ENCODE measurements around the gene DAO. TPM values are rescaled to one million over a fixed set of nuclear protein-coding genes. Genes with fewer than 3 reads are reported as not detected.
"Not testable (repeated sequence)": the region's sequence is repeated elsewhere in the genome, so short reads cannot be mapped to it uniquely, and the experiment has no call there.

DAO gene
- polyA plus RNA-seq, 3 donors: not detected

DNA sequence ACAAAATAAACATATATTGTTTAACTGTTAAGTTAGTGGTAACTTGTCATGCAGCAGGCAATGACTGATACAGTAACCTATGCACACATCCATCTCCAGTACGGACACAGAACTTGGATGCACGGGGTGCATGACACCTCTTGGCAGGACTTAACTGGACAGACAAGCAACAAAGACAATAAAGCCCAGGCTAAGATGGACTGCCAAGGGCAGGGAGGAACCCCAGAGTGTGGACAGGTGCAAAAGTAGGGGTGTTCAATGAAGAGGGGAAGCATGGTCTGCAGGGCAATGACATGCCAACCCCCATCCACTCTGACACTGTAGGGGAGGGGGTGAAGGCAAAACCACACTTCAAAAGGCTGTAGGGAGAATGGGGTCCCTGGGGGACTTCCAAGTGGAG is 34.2 kb upstream of the DAO start:
- no peak overlapping the region for H3K27ac ChIP-seq (ENCODE audit: low read depth, low read length)
- WGBS, 3 donors: 78 to 92% (median 91%) methylated on average over 2 of the region's 2 CpGs

- no peak overlapping the region for H3K27ac ChIP-seq (ENCODE audit: low read depth, low read length)
- 36 to 45% (median 40%) methylated on average over 5 of the region's 5 CpGs for WGBS, 3 donors
Observed at GRCh38 chr12:108846290-108846701, 33.6 kb upstream of the DAO start.

GRCh38 chr12:108847705-108848104 is 32.2 kb upstream of the DAO start:
- no peak overlapping the region for H3K27ac ChIP-seq (ENCODE audit: low read depth, low read length)
- 92 to 95% (median 94%) methylated on average over 10 of the region's 10 CpGs for WGBS, 3 donors

- H3K27ac ChIP-seq (ENCODE audit: low read depth, low read length): no peak overlapping the region
Observed at GRCh38 chr12:108849660-108850059, 30.2 kb upstream of the DAO start.

GRCh38 chr12:108850854-108851573 is 28.9 kb upstream of the DAO start:
- H3K27ac ChIP-seq (ENCODE audit: low read depth, low read length): no peak overlapping the region
- 33 to 71% (median 36%) methylated on average over 7 to 9 of the region's 9 CpGs for WGBS, 3 donors

DNA sequence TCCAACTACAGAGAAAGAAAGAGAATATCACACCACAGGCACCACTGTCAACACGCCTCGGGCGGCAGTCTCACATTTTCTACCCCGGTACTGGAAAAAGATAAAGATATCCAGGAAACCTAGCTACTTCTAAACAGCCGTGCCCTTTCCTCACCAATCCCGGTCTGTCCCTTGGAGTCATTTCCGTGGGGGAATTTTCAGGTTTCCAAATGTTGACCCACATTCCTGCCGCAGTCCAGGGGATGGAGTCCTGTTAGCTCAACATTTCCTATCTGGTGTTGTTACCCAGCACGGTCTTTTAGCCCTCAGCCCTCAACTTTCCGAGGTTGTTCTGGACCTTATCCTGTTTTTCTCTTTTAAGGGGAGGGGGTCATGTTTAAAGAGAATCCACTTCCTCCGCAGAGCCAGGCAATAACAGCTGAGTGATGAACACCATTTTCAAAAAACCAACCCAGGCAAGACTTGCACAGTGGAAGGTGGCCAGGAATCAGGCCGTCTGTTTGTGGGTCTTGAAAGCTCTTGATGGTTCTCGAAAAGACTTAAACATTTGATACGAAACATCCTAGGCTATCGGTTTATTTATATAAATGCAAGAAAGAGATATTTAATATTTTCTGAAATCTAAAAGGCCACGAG is 27.1 kb upstream of the DAO start:
- 70 to 82% (median 75%) methylated on average over 16 of the region's 16 CpGs for WGBS, 3 donors
- H3K27ac ChIP-seq (ENCODE audit: low read depth, low read length): peak overlapping the region; percentile 6

GRCh38 chr12:108853426-108853825 is 26.5 kb upstream of the DAO start:
- no peak overlapping the region for H3K27ac ChIP-seq (ENCODE audit: low read depth, low read length)
- 82 to 88% (median 84%) methylated on average over 10 of the region's 10 CpGs for WGBS, 3 donors

- H3K27ac ChIP-seq (ENCODE audit: low read depth, low read length): no peak overlapping the region
- WGBS, 3 donors: 57 to 89% (median 61%) methylated on average over 1 of the region's 1 CpG
Observed at GRCh38 chr12:108853981-108854446, 25.9 kb upstream of the DAO start.

DNA sequence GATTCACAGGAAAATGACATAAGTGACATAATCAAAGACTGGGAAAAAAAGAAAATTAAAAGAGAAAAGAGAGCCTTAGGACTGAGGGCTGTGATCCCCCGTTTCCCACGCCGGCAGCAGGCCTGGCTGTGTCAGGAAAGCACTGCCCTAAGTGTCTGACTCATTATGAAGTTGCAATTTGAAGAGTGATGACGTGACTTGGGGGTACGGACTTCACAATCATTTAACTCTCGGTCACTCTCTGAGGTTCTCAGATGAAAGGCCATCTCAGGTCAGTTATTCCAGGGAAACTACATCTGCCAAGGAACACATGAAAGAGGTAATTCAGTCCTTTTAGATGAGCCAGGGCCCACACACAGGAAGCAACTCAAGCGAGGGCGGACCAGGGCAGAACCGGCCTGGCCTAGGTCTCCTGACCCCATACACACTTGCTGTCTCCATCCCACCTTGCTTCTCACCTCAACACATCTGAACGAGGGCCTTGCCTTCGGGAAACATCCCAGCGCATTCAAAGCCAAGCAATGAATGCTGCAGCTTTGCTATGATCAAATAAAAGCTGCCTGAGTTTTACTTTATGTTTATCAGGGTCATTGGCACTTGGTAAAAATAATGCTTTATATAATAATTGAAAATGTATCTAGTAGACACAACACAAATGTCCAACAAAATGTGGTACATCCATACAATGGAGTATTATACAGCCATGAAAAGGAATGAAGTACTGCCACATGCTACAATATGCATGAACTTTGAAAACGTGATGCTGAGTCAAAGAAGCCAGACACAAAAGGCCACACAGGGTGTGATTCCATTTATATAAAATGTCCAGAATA is 25.2 kb upstream of the DAO start:
- WGBS, 3 donors: 46 to 52% (median 52%) methylated on average over 13 of the region's 13 CpGs
- H3K27ac ChIP-seq (ENCODE audit: low read depth, low read length): no peak overlapping the region

GRCh38 chr12:108855284-108856169 is 24.4 kb upstream of the DAO start:
- 64 to 72% (median 67%) methylated on average over 12 of the region's 12 CpGs for WGBS, 3 donors
- H3K27ac ChIP-seq (ENCODE audit: low read depth, low read length): peak overlapping the region; percentile 62

GRCh38 chr12:108856170-108856427 is 23.8 kb upstream of the DAO start:
- WGBS, 3 donors: 29 to 38% (median 34%) methylated on average over 6 of the region's 6 CpGs

GRCh38 chr12:108856428-108857157 is 23.3 kb upstream of the DAO start:
- H3K27ac ChIP-seq (ENCODE audit: low read depth, low read length): peak overlapping the region; percentile 63
- WGBS, 3 donors: 4 to 8% (median 5%) methylated on average over 24 of the region's 24 CpGs

More at GRCh38 chr12:108856170-108856427, 23.8 kb upstream of the DAO start:
- peak overlapping the region; percentile 62 for H3K27ac ChIP-seq (ENCODE audit: low read depth, low read length)

GRCh38 chr12:108857158-108857407 is 22.8 kb upstream of the DAO start:
- peak overlapping the region; percentile 63 for H3K27ac ChIP-seq (ENCODE audit: low read depth, low read length)
- WGBS, 3 donors: 0 to 1% (median 0%) methylated on average over 28 to 30 of the region's 30 CpGs

DNA sequence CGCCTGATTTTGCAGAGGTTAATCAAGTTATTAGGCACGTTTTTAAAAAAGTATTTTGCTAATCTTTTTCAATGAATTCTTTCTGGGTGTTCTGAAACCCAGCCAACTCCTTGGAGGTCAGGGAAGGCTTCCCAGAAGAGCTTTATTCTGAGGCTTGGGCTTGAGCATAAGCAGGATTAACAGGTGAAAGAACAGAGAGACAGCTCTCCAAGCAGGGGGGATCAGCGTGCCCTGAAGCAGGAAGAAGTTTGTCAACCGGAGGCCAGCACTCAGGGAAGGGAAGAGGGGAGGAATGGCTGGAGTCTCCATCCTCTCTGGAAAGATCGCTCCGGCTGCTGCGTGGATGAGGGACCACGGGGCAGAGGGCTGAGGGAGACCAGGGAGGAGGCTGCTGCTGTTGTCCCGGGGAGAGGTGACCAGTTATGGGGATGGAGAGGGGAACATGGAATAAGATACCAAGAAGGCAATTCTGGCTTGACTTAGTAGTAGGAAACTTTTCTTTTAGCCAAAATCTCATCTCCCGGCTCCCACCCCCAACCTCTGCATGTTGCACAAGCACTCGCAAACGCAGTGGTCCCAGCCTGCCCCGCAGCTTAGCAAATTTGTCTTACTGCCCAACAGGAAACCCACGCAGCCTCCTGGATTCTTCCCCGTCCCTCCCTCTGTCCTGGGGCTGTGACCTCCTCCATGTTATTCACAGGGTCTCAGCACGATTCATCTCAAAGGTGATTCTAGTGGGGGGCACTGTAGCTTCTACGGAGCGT is 21.4 kb upstream of the DAO start:
- WGBS, 3 donors: 5 to 19% (median 9%) methylated on average over 18 of the region's 18 CpGs
- no peak overlapping the region for H3K27ac ChIP-seq (ENCODE audit: low read depth, low read length)

GRCh38 chr12:108859141-108859922 is 20.6 kb upstream of the DAO start:
- H3K27ac ChIP-seq (ENCODE audit: low read depth, low read length): not testable (repeated sequence)

GRCh38 chr12:108859923-108860291 is 20.0 kb upstream of the DAO start:
- 83 to 100% (median 96%) methylated on average over 1 of the region's 1 CpG for WGBS, 3 donors
- no peak overlapping the region for H3K27ac ChIP-seq (ENCODE audit: low read depth, low read length)

More at GRCh38 chr12:108859141-108859922, 20.6 kb upstream of the DAO start:
- 43 to 65% (median 51%) methylated on average over 6 of the region's 6 CpGs for WGBS, 3 donors

DNA sequence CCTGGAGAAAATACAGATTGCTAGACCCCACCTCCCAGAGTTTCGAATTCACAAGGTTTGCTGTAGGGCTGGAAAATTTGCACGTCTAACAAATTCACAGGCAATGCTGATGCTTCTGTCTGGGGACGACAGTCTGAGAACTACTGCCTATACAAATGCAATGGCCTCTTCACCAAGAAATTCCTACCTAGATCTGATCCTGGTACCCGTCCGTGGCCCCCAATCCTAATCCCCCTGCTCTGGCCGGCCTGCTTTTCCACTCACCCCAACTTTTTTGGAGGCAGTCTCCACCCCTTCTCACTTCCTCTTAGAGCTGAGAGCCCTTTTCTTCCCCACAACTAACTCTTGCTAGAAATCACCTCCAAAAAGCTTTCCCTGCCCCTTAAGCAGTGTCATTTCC is 19.4 kb upstream of the DAO start:
- no peak overlapping the region for H3K27ac ChIP-seq (ENCODE audit: low read depth, low read length)
- WGBS, 3 donors: 64 to 80% (median 71%) methylated on average over 6 of the region's 6 CpGs

Data from adipose tissue (tissue), 3 donors.